GM12878 (cell line): ENCODE results near the gene PHB1. TPM values are rescaled to one million over a fixed set of nuclear protein-coding genes. Genes with fewer than 3 reads are reported as not detected.

Experiments
- ATAC-seq: fragments of 200-7000 bp; cut with Tn5 transposase; 3 replicates; pipeline ENCODE4 v1.9.1; 2020; ENCODE audit warnings: mild to moderate bottlenecking, moderate library complexity
- BruUV-seq: library from RNA; stranded (reverse); fragments of 400-500 nt; replicated peaks from 2 replicates; lab custom pipeline; 2021; lab: Mats Ljungman, UMichigan
- CTCF ChIA-PET: fragments of 300-600 bp; sonication (Branson Sonifier 250); formaldehyde crosslinking; extraction: SDS; loops from one replicate; lab custom pipeline; 2021; ENCODE audit warnings: inconsistent platforms; lab: Yijun Ruan, JAX
- POLR2A ChIA-PET: fragments of 350-600 bp; formaldehyde crosslinking; extraction: SDS; loops from one replicate; lab custom pipeline; 2021; ENCODE audit warnings: inconsistent platforms; lab: Charles Lee
- RAD21 ChIA-PET: fragments of 300-600 bp; sonication (Branson Sonifier 250); formaldehyde crosslinking; loops from one replicate; lab custom pipeline; 2023; ENCODE audit warnings: antibody characterized with exemption; ENCODE audit not compliant: unreplicated experiment; lab: Charles Lee
- SMC1A ChIA-PET: fragments of 300-600 bp; sonication (Branson Sonifier 250); formaldehyde crosslinking; loops from one replicate; lab custom pipeline; 2023; ENCODE audit not compliant: unreplicated experiment, uncharacterized antibody; lab: Charles Lee
- DNase-seq: peaks from one replicate; pipeline ENCODE4 v3.0.0-alpha.2; 2011; ENCODE audit warnings: low read depth, low spot score
- FAIRE-seq: peaks from 3 replicates; lab custom pipeline; 2011; peaks lifted over from hg19 to GRCh38; lab: Jason Lieb, UNC
- H2AFZ ChIP-seq: 2 replicates; pipeline ENCODE4 v1.6.0; 2011; ENCODE audit warnings: low read depth, low read length, control low read depth; ENCODE audit not compliant: control insufficient read depth
- H3K27ac ChIP-seq: 2 replicates; pipeline ENCODE4 v1.5.1; 2011; ENCODE audit warnings: control low read depth; ENCODE audit not compliant: control insufficient read depth, insufficient read depth
- H3K27me3 ChIP-seq, 2 experiments: replicated peaks in 1 of 2; 2 replicates each; pipeline versions ENCODE4 v1.6.0 to v1.6.1; 2011; ENCODE audit warnings: low read length in 1 of 2; ENCODE audit not compliant: control insufficient read depth in 2 of 2, insufficient read depth in 2 of 2
- H3K36me3 ChIP-seq, 2 experiments: 2 replicates each; pipeline ENCODE4 v1.5.1; 2011; ENCODE audit warnings: low read length in 1 of 2; ENCODE audit not compliant: control insufficient read depth in 2 of 2, insufficient read depth in 2 of 2
- H3K4me1 ChIP-seq: 2 replicates; pipeline ENCODE4 v1.6.1; 2011; ENCODE audit warnings: mild to moderate bottlenecking, low read length, moderate library complexity, mixed read lengths; ENCODE audit not compliant: control insufficient read depth, insufficient read depth
- H3K4me2 ChIP-seq: 2 replicates; pipeline ENCODE4 v1.6.0; 2011; ENCODE audit warnings: control low read depth; ENCODE audit not compliant: control insufficient read depth, insufficient read depth
- H3K4me3 ChIP-seq: fragments of 200-600 bp; sonication (generic); 2 replicates; pipeline ENCODE4 v1.5.1; 2016
- H3K79me2 ChIP-seq: 2 replicates; pipeline ENCODE4 v1.6.0; 2011; ENCODE audit warnings: low read length; ENCODE audit not compliant: control insufficient read depth, insufficient read depth
- H3K9ac ChIP-seq: 2 replicates; pipeline ENCODE4 v1.8.0; 2011; ENCODE audit warnings: low read length, control low read depth, mixed read lengths; ENCODE audit not compliant: control insufficient read depth, insufficient read depth
- H3K9me3 ChIP-seq: replicated peaks from 3 replicates; pipeline ENCODE4 v1.5.1; 2011; ENCODE audit warnings: mild to moderate bottlenecking, low read length; ENCODE audit not compliant: control insufficient read depth, insufficient read depth
- H4K20me1 ChIP-seq: 2 replicates; pipeline ENCODE4 v1.6.0; 2011; ENCODE audit not compliant: control insufficient read depth, insufficient read depth
- CHD4 ChIP-seq: fragments of 200-600 bp; sonication (generic); IDR thresholded peaks from 2 replicates; pipeline ENCODE4 v1.6.1; 2016; ENCODE audit warnings: mild to moderate bottlenecking
- SRF ChIP-seq, 2 experiments: IDR thresholded peaks; 2 replicates each; pipeline ENCODE4 v1.6.1; 2011; ENCODE audit warnings: low read depth in 2 of 2, low read length in 2 of 2, mild to moderate bottlenecking in 1 of 2, moderate library complexity in 1 of 2
- TCF7 ChIP-seq: IDR thresholded peaks from 2 replicates; pipeline ENCODE4 v1.6.1; 2014; ENCODE audit warnings: antibody characterized with exemption, borderline replicate concordance
- ZSCAN29 ChIP-seq: fragments of 450-650 bp; IDR thresholded peaks from 2 replicates; pipeline ENCODE4 v1.6.1; 2017; ENCODE audit warnings: mild to moderate bottlenecking, moderate library complexity
- WGBS: methylation state at CpG from one replicate; pipeline ENCODE4 v1.1.6; 2016; ENCODE audit warnings: low lambda C conversion rate; ENCODE audit not compliant: insufficient replicate concordance, insufficient coverage; ENCODE audit errors: missing lambda C conversion rate; 5-methylcytosine and 5-hydroxymethylcytosine counted together
- in situ Hi-C: fragments of 300-500 bp; cut with MboI; formaldehyde crosslinking; loops from 9 replicates; pipeline ENCODE4 v1.14.3; 2018; ENCODE audit warnings: mixed read lengths
- intact Hi-C: fragments of 100-400 bp; cut with micrococcal nuclease; formaldehyde crosslinking; loops from one replicate; pipeline ENCODE4 v1.14.2; 2022; ENCODE audit not compliant: unreplicated experiment
- polyA plus RNA-seq, 11 experiments: library from polyadenylated mRNA; depleted of rRNA in 4 of 11; unstranded in 6 of 11; stranded (reverse) in 5 of 11; fragments of >200 nt; fragmentation: Nextera tagmentation in 4 of 11; fragmentation: Illumina TruSeq in 1 of 11; extraction: Ambion mirVana in 4 of 11; extraction: Trizol in 1 of 11; gene quantifications; 1 replicate in 1 of 11; 2 replicates in 10 of 11; pipeline versions ENCODE4 v1.2.1 to v1.2.3, GENCODE V29; 2011 to 2016; ENCODE audit warnings: inconsistent platforms in 2 of 11, missing spikeins in 2 of 11, low read depth in 1 of 11
- total RNA-seq, 4 experiments: library from RNA; depleted of rRNA in 3 of 4; stranded (reverse); fragments of >200 nt in 3 of 4; fragmentation: Illumina TruSeq in 1 of 4; extraction: Trizol in 1 of 4; gene quantifications; 2 replicates each; pipeline versions ENCODE4 v1.2.1 to v1.2.3, GENCODE V29; 2013 to 2021

Gene PHB1
- total and polyA plus RNA-seq, 10 of the 15 experiments (the other 5 are each of a cell fraction or from before 2014, with no cell fraction given), result 117 to 466 (median 248) TPM

- intact Hi-C loops, result no loop called here
- Histone ChIP-seq H4K20me1 (no peaks in the 10 kb centered on the region), H3K27ac (no peak overlapping the region), H3K4me3 (no peak overlapping the region), H3K36me3 (no peaks in the 10 kb centered on the region), H2AFZ (no peak overlapping the region), H3K4me1 (no peaks in the 10 kb centered on the region; the same call in 1 of the 2 replicates), H3K9me3 (no peaks in the 10 kb centered on the region; the same call in 1 of the 3 replicates), H3K79me2 (no peaks in the 10 kb centered on the region), H3K27me3 (no peaks in the 10 kb centered on the region; a peak in 1 of 4 replicates), H3K9ac (no peak overlapping the region), H3K4me2 (no peak overlapping the region)
- ChIA-PET POLR2A (no interaction called here), CTCF (interaction anchor here (0.9 to 1.2 kb wide), 4 partner anchors 9 to 64 kb away, joined by 3 to 5 read pairs (median 4); no protein-coding TSS in a partner anchor), SMC1A (interaction anchor here (1.4 kb wide), 1 partner anchor 12 kb away, joined by 3 read pairs; no protein-coding TSS in a partner anchor), RAD21 (no interaction called here)
- no peak for DNase-seq
- BruUV-seq, result no TSS peak
- no peak for ATAC-seq
- 61% methylated on average over 5 of the region's 5 CpGs for WGBS
- TF ChIP-seq SRF (IDR thresholded peaks at IDR 0.05; ENCODE audit: low read depth in 2 of 2, low read length in 2 of 2), result peak in 1 of 2 experiments; percentile 12; a peak in 1 of 4 replicates
- TF ChIP-seq ZSCAN29, result no peak
- no peak for FAIRE-seq
- in situ Hi-C loops, result no loop called here
These were observed 32.9 kb downstream of the PHB1 start for GRCh38 chr17:49381793-49382192.

- DNase-seq (no peak), FAIRE-seq (no peak), ATAC-seq (no peak)
- ChIA-PET CTCF (interaction anchor here (0.9 to 1.2 kb wide), 4 partner anchors 10 to 63 kb away, joined by 3 to 5 read pairs (median 4); no protein-coding TSS in a partner anchor), RAD21 (interaction anchor here (0.9 to 1.2 kb wide), 3 partner anchors 13 to 65 kb away, joined by 3 to 4 read pairs (median 3); no protein-coding TSS in a partner anchor), POLR2A (no interaction called here), SMC1A (interaction anchor here (0.9 to 1.6 kb wide), 4 partner anchors 13 to 85 kb away, joined by 3 to 6 read pairs (median 3); no protein-coding TSS in a partner anchor)
- Histone ChIP-seq H2AFZ (no peak overlapping the region), H3K9me3 (no peaks in the 10 kb centered on the region; the same call in 1 of the 3 replicates), H3K79me2 (no peaks in the 10 kb centered on the region), H3K9ac (no peak overlapping the region), H3K27ac (no peak overlapping the region), H3K36me3 (no peaks in the 10 kb centered on the region), H3K4me2 (no peak overlapping the region), H3K4me3 (no peak overlapping the region), H3K27me3 (no peaks in the 10 kb centered on the region; a peak in 1 of 4 replicates), H4K20me1 (no peaks in the 10 kb centered on the region), H3K4me1 (no peaks in the 10 kb centered on the region; the same call in 1 of the 2 replicates)
- 96% methylated on average over 1 of the region's 1 CpG for WGBS
- BruUV-seq, result no TSS peak
- in situ Hi-C loops, result no loop called here
- TF ChIP-seq SRF (IDR thresholded peaks at IDR 0.05; ENCODE audit: low read depth in 2 of 2, low read length in 2 of 2) (no peak), TCF7 (no peak), CHD4 (no peak)
- intact Hi-C loops, result no loop called here
These were observed 33.6 kb downstream of the PHB1 start for GRCh38 chr17:49381033-49381432.
